Upper lobe of right lung (tissue), 1 donor: Measurements from ENCODE around the gene RNASEL. TPM values are rescaled to one million over a fixed set of nuclear protein-coding genes. Genes with fewer than 3 reads are reported as not detected.

Experiments used
- ATAC-seq: fragments of 200-7000 bp; cut with Tn5 transposase; one replicate; pipeline ENCODE4 v1.9.1; 2020; ENCODE audit warnings: mild to moderate bottlenecking, moderate library complexity
- DNase-seq: peaks from one replicate; pipeline ENCODE4 v3.0.0-alpha.2; 2020
- H3K27ac ChIP-seq: fragments of 200-600 bp; one replicate; pipeline ENCODE4 v1.8.0; 2022
- H3K27me3 ChIP-seq: fragments of 200-600 bp; one replicate; pipeline ENCODE4 v1.8.0; 2022; ENCODE audit warnings: mild to moderate bottlenecking
- H3K36me3 ChIP-seq: fragments of 200-600 bp; one replicate; pipeline ENCODE4 v1.8.0; 2022
- H3K4me1 ChIP-seq: fragments of 200-600 bp; one replicate; pipeline ENCODE4 v1.8.0; 2022
- H3K4me3 ChIP-seq: fragments of 200-600 bp; one replicate; pipeline ENCODE4 v1.8.0; 2022; ENCODE audit warnings: mild to moderate bottlenecking
- H3K9me3 ChIP-seq: fragments of 200-600 bp; one replicate; pipeline ENCODE4 v1.8.0; 2022
- intact Hi-C: fragments of 100-400 bp; cut with DNase I; formaldehyde crosslinking; loops from one replicate; pipeline ENCODE4 v1.11.0; 2022
- total RNA-seq: library from RNA; stranded (reverse); fragmentation: NEBNext Ultra II Directional; extraction: Animal tissue kit (Norgen Biotek cat#: 25700); gene quantifications from one replicate; pipeline ENCODE4 v1.2.1, GENCODE V29; 2021
- TF ChIP-seq, protein P1 (sequence below): fragments of 200-600 bp; IDR thresholded peaks from one replicate; pipeline ENCODE4 v1.8.0; 2022; ENCODE audit warnings: antibody characterized with exemption
- donor health status: DM: no; HTN: yes; CAD: no; lungs with severe emphysema.

The RNASEL gene
- total RNA-seq, 1 donor from 2014 or later = 12.8 TPM

DNA sequence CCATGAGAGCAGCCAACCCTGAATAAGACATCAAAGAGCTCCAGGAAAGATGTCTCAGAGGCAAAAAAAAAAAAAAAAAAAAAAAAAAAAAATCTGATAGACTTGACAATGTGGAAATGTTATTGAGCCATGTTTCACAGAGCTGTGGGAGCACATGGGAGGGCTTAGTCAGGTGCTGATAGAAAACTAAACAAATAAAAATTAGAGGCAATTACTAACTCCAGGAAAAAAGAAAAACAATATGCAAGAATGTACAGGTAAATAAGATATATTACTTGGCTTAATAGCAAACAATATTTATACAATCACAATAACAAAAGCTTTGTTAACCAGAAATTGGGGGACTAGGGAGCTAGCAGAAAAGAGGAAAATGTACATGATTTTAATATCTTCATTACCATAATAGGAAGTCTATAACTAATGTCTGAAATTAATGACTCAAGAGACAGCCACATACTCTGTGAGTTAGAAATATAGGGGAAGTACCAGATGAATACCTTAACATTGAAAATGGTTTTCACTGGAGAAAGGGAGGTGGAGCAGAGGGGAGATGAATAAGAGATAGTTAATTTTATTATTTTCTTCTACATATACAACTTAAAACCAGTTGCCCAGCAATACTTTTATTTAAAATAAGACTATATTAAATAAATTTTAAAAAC is 32.0 kb upstream of the RNASEL start:
- Histone ChIP-seq H3K4me3 (no peak overlapping the region), H3K9me3 (no peaks in the 10 kb centered on the region), H3K36me3 (no peaks in the 10 kb centered on the region), H3K4me1 (peaks cover 1% of the 10 kb centered on the region), H3K27me3 (no peaks in the 10 kb centered on the region), H3K27ac (no peak overlapping the region)
- TF ChIP-seq, protein P1, sequence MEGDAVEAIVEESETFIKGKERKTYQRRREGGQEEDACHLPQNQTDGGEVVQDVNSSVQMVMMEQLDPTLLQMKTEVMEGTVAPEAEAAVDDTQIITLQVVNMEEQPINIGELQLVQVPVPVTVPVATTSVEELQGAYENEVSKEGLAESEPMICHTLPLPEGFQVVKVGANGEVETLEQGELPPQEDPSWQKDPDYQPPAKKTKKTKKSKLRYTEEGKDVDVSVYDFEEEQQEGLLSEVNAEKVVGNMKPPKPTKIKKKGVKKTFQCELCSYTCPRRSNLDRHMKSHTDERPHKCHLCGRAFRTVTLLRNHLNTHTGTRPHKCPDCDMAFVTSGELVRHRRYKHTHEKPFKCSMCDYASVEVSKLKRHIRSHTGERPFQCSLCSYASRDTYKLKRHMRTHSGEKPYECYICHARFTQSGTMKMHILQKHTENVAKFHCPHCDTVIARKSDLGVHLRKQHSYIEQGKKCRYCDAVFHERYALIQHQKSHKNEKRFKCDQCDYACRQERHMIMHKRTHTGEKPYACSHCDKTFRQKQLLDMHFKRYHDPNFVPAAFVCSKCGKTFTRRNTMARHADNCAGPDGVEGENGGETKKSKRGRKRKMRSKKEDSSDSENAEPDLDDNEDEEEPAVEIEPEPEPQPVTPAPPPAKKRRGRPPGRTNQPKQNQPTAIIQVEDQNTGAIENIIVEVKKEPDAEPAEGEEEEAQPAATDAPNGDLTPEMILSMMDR = no peak
- ATAC-seq = no peak
- no peak for DNase-seq
- intact Hi-C loops = no loop called here

DNA sequence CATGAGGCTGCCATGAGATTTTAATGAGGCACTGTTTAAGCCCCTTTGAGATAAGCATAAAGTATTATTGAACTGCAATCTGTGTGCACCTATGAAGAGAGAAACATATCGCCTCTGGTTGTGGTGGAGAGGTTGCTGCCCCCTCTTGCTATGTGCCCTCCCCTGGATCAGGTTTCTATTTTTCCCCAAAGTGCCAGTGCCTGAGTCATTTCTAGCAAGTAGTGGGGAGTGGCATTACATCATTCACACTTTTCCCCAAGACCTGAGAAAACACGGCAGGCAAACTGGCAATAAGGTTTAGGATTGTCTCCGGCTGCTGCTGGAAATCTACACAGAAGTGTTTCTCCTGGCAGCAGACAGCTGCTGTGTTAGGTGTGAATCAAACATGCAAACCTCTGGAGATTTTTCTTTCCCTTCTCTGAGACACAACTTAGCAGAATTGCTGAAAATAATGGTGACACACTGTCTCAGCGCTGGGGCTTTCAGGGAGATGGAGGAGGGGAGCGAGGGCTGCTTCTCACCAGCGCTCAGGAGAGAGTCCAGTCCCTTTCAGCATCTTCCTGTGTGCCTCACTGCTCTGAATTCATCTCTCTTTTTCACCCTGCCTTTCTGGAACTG is 28.8 kb upstream of the RNASEL start:
- H3K9me3 ChIP-seq = no peaks in the 10 kb centered on the region
- ATAC-seq = no peak
- peaks cover 19% of the 10 kb centered on the region for H3K4me1 ChIP-seq
- no peak overlapping the region for H3K27ac ChIP-seq
- no peaks in the 10 kb centered on the region for H3K36me3 ChIP-seq
- TF ChIP-seq, protein P1 = no peak
- H3K4me3 ChIP-seq = no peak overlapping the region
- no peak for DNase-seq
- H3K27me3 ChIP-seq = no peaks in the 10 kb centered on the region
- intact Hi-C loops = no loop called here

DNA sequence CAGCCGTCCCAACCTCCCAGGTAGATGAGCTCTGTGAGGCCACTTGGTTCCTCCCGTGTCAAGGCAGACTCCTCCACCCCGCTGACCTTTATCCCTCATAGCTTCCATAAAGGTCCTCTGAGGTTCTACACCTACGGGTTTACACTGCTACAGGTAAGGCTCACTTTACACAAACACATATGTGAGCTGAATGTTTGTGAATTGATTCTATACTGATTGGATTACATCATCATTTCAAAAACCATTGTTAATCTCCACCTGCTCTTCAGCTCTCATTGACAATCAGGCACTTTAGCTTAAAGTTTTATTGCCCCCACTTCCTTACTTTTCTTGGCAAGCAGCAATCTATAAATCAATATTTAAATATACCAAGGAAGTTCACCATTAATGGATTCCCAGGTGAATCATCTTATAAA is 28.0 kb upstream of the RNASEL start:
- ATAC-seq = no peak
- H3K27me3 ChIP-seq = no peaks in the 10 kb centered on the region
- peaks cover 19% of the 10 kb centered on the region for H3K4me1 ChIP-seq
- H3K27ac ChIP-seq = no peak overlapping the region
- no peak overlapping the region for H3K4me3 ChIP-seq
- H3K9me3 ChIP-seq = no peaks in the 10 kb centered on the region
- H3K36me3 ChIP-seq = no peaks in the 10 kb centered on the region
- TF ChIP-seq, protein P1 = no peak
- intact Hi-C loops = no loop called here
- DNase-seq = no peak

DNA sequence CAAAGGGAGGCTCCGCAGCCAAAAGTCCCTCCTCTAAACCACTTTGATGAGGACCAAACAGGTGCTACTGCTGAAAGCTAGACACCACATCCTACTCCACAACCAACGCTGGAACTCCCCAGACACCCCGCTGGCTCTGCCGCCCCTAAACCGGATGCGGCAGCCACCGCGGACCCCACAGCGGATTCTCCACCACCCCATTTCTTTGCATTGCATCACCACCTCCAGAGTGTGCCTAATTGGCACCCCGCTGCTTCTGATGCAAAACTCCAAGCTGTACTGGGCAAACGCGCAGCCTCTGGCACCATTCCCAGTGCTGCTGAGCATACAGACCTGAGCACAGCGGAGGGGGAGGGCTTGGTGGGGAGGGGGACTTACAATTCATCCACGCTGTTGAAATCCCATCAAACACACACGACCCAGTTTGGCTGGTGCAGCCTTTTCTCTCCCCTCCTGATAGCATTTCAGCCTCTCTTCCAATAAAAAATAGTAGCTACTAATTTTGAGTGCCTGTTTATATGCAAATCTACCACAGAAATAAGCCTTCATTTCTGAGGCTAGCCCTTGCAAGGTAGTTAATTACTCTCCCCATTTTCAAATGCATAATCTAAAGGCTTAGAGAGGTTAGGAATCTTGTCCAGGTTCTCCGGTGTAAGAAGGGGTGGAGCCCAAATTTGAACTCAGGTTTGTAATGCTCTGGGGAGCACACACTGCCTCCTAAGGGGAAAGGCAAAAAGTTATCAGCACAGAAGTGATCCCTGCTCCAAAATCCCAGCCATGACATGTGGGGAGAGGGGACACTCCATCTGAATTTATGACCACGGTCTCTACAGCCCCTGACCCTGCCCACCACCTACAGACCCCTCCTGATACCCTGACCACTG is 27.3 kb upstream of the RNASEL start:
- H3K36me3 ChIP-seq = no peaks in the 10 kb centered on the region
- intact Hi-C loops = no loop called here
- no peaks in the 10 kb centered on the region for H3K9me3 ChIP-seq
- no peaks in the 10 kb centered on the region for H3K27me3 ChIP-seq
- TF ChIP-seq, protein P1 = no peak
- no peak overlapping the region for H3K4me3 ChIP-seq
- peak; percentile 71 for ATAC-seq
- peak overlapping the region; percentile 90 for H3K27ac ChIP-seq
- peaks cover 19% of the 10 kb centered on the region for H3K4me1 ChIP-seq
- DNase-seq = peak; percentile 92

DNA sequence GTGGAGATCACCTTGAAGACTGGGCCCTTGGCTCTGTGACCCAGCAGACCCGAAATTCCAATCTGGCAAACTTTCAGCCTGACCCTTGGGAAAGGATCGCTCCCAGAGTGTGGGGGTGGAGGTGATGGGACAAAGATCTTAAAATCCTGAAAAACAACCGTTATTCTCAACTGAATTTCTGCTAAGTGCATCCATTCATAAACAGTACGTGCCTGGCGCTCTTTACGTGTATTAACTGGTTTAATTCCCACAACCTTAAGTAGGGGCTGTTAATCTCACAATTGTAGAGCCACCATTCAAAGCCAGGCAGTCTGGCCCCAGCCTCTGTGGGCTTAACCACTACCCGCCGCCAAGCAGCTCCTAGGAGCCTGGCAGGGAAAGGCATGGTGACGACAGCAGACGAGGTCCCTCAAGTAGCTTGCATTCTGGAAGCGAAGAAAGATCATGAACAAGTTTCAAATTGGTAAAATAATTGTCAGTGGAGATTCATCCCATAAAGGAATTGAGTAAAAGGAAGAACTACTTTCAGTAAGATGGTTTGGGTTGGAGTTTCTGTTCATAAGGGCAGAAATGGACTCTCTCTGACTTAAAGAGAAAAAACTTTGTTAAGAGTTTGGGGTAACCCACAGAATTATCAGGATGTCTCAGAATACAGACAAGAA is 26.5 kb upstream of the RNASEL start:
- Histone ChIP-seq H3K27me3 (no peaks in the 10 kb centered on the region), H3K36me3 (no peaks in the 10 kb centered on the region), H3K4me3 (peak overlapping the region; percentile 58), H3K9me3 (no peaks in the 10 kb centered on the region), H3K4me1 (peaks cover 19% of the 10 kb centered on the region), H3K27ac (peak overlapping the region; percentile 90)
- intact Hi-C loops = no loop called here
- ATAC-seq (peak; percentile 21), DNase-seq (peak; percentile 71)
- TF ChIP-seq, protein P1 = no peak
